LNCAP (cell line): Measurements from ENCODE around the gene FUT9.

Source experiments
- TF ChIP-seq, protein P1 (sequence below): fragments of 450-650 bp; IDR thresholded peaks from 2 replicates; pipeline ENCODE4 v1.5.1; 2017; ENCODE audit warnings: mild to moderate bottlenecking

Gene FUT9

DNA sequence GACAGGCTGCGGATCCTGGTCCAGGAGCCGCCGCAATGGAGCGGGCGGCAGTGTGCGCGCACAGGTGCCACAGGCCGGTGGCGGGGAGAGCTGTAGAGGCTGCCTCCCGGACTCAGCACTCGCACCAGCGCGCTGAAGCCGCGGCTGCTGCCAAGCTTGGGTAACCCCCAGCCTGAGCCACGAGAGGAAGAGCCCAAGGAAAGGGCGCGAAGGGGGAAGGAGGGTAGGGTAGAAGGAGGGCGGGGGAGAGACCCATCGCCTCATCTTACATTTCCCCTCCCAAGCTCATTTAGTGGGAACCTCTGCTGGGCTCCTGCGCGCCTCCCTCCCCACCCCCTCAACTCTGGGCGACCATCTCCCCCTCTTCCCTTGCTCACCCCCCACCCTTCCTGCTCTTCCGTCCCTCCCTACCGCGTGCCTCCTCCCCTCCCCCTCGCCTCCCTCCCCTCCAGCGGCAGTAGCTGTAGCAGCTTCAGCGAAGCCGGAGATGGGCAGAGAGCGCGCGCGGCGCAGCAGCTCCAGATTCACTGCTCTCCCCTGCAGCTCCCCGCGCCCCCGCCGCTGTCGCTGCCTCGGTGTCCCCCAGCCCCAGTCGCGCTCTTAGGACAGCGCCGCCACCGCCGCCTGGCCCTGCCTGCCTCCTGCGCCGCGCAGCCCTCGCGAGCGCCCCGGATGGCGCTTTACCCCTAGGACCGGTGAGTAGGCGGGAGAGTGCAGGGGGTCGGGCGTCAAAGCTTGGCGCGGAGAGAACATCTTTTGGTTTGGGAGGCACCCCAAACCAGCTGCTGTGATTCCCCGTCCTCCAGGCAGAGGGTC lies at the start of gene FUT9:
Gene FUT9 (plus strand): TSS at position 457 of the 816 bp plus-strand sequence. CDS start 187,182 bp downstream, outside the sequence.
- TF ChIP-seq, protein P1, sequence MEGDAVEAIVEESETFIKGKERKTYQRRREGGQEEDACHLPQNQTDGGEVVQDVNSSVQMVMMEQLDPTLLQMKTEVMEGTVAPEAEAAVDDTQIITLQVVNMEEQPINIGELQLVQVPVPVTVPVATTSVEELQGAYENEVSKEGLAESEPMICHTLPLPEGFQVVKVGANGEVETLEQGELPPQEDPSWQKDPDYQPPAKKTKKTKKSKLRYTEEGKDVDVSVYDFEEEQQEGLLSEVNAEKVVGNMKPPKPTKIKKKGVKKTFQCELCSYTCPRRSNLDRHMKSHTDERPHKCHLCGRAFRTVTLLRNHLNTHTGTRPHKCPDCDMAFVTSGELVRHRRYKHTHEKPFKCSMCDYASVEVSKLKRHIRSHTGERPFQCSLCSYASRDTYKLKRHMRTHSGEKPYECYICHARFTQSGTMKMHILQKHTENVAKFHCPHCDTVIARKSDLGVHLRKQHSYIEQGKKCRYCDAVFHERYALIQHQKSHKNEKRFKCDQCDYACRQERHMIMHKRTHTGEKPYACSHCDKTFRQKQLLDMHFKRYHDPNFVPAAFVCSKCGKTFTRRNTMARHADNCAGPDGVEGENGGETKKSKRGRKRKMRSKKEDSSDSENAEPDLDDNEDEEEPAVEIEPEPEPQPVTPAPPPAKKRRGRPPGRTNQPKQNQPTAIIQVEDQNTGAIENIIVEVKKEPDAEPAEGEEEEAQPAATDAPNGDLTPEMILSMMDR: no peak

- TF ChIP-seq, protein P1: no peak
Measured at GRCh38 chr6:95967594-95967993, 48.2 kb upstream of the FUT9 start.

- TF ChIP-seq, protein P1: no peak
Measured at GRCh38 chr6:95973976-95974375, 41.8 kb upstream of the FUT9 start.

GRCh38 chr6:95978230-95978629 lies 37.5 kb upstream of the FUT9 start:
- TF ChIP-seq, protein P1: no peak

- TF ChIP-seq, protein P1: no peak
Measured at GRCh38 chr6:95991906-95992305, 23.9 kb upstream of the FUT9 start.

DNA sequence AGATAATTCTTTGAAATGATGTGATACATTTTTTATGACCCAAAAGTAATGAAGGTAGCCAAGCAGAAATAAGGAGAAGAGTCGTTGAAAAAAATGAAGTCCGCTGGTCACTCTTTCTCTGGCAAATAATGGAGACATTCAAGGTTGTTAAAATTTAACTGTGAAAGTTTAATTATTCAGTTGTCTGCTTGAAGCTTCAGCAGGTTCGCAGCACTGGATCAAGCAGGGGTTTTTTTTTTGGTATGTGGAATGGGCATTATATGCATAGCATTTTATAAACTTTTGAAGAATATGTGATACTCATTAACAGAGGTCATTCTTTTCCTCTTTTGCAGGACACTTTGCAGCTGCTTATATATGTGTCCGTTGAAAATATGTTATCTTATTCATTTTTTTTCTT lies 21.6 kb upstream of the FUT9 start:
- TF ChIP-seq, protein P1: no peak

GRCh38 chr6:95998133-95998532 lies 17.6 kb upstream of the FUT9 start:
- TF ChIP-seq, protein P1: no peak
